Cardiac fibroblast (primary cell): Measurements from ENCODE around the gene FKBP1A.
A peak's percentile ranks its signal among the peaks of the same experiment; 100 is the strongest.

Experiments
- DNase-seq, 2 donors: peaks; one replicate each; pipeline versions ENCODE4 v3.0.0 to v3.0.0-alpha.2; 2010; ENCODE audit warnings: low read depth in 2 of 2
- H3K4me3 ChIP-seq, 2 donors: replicated peaks in 1 of 2; 1 replicate in 1 of 2; 2 replicates in 1 of 2; pipeline ENCODE4 v1.5.1; 2011; ENCODE audit warnings: low read depth in 2 of 2, low read length in 2 of 2, mild to moderate bottlenecking in 2 of 2, moderate library complexity in 1 of 2
- CTCF ChIP-seq: IDR thresholded peaks from one replicate; pipeline ENCODE4 v1.5.1; 2011; ENCODE audit warnings: low read depth, mild to moderate bottlenecking, low read length, inconsistent platforms

The FKBP1A gene

GRCh38 chr20:1378735-1379125, 14.1 kb downstream of the FKBP1A start:
- no peak for DNase-seq
- TF ChIP-seq CTCF, result no peak
- H3K4me3 ChIP-seq, result no peak overlapping the region

GRCh38 chr20:1377984-1378734, 14.7 kb downstream of the FKBP1A start:
- DNase-seq, result peak in 1 of 2 donors; percentile 69
- TF ChIP-seq CTCF, result no peak
- no peak overlapping the region for H3K4me3 ChIP-seq

- TF ChIP-seq CTCF, result no peak
- no peak for DNase-seq
- H3K4me3 ChIP-seq, result no peak overlapping the region
Observed at GRCh38 chr20:1377341-1377871, 15.4 kb downstream of the FKBP1A start.

- no peak for DNase-seq
- no peak for TF ChIP-seq CTCF
- no peak overlapping the region for H3K4me3 ChIP-seq
Observed at GRCh38 chr20:1376408-1377270, 16.2 kb downstream of the FKBP1A start.

- H3K4me3 ChIP-seq, result no peak overlapping the region
- no peak for TF ChIP-seq CTCF
- DNase-seq, result no peak
Observed at GRCh38 chr20:1376007-1376406, 16.8 kb downstream of the FKBP1A start.

- peak; percentile 81 for DNase-seq
- TF ChIP-seq CTCF, result no peak
- no peak overlapping the region for H3K4me3 ChIP-seq
Observed at GRCh38 chr20:1375515-1375914, 17.3 kb downstream of the FKBP1A start.
